Skin epidermis (tissue), 12 donors: ENCODE results near the gene CASTOR2.
"Not testable (repeated sequence)": the region's sequence is repeated elsewhere in the genome, so short reads cannot be mapped to it uniquely, and the experiment has no call there.

Experiments used
- H3K27ac ChIP-seq, 21 experiments: fragments of 200-600 bp; sonication (generic) in 11 of 21; one replicate each; pipeline ENCODE4 v1.5.0; 2020; ENCODE audit warnings: mild to moderate bottlenecking in 3 of 21, inconsistent platforms in 2 of 21, moderate library complexity in 2 of 21
- H3K4me3 ChIP-seq, 7 experiments: fragments of 200-600 bp; sonication (generic) in 2 of 7; one replicate each; pipeline ENCODE4 v1.5.0; 2020; ENCODE audit warnings: inconsistent platforms in 2 of 7, mild to moderate bottlenecking in 2 of 7, moderate library complexity in 1 of 7

The CASTOR2 gene

GRCh38 chr7:74993121-74993520 is 28.6 kb downstream of the CASTOR2 start:
- no peak overlapping the region for H3K4me3 ChIP-seq
- no peak overlapping the region for H3K27ac ChIP-seq

GRCh38 chr7:74994869-74995543 is 30.5 kb downstream of the CASTOR2 start:
- H3K4me3 ChIP-seq, H3K27ac ChIP-seq: not testable (repeated sequence)

GRCh38 chr7:74996361-74996760 is 31.9 kb downstream of the CASTOR2 start:
- not testable (repeated sequence) for H3K4me3 ChIP-seq, H3K27ac ChIP-seq

GRCh38 chr7:74997811-74998210 is 33.3 kb downstream of the CASTOR2 start:
- not testable (repeated sequence) for H3K27ac ChIP-seq

GRCh38 chr7:75001356-75001755 is 36.9 kb downstream of the CASTOR2 start:
- not testable (repeated sequence) for H3K27ac ChIP-seq, H3K4me3 ChIP-seq

More at GRCh38 chr7:74997811-74998210, 33.3 kb downstream of the CASTOR2 start:
- H3K4me3 ChIP-seq = not testable (repeated sequence)

- Histone ChIP-seq H3K4me3 (no peak overlapping the region), H3K27ac (no peak overlapping the region)
Measured at GRCh38 chr7:75010036-75010435, 45.5 kb downstream of the CASTOR2 start.

GRCh38 chr7:75017832-75018231 is 53.3 kb downstream of the CASTOR2 start:
- Histone ChIP-seq H3K27ac (no peak overlapping the region), H3K4me3 (no peak overlapping the region)

GRCh38 chr7:75018570-75019364 is 54.3 kb downstream of the CASTOR2 start:
- Histone ChIP-seq H3K27ac (no peak overlapping the region), H3K4me3 (no peak overlapping the region)

GRCh38 chr7:75019800-75020199 is 55.3 kb downstream of the CASTOR2 start:
- H3K4me3 ChIP-seq = no peak overlapping the region
- H3K27ac ChIP-seq = no peak overlapping the region

GRCh38 chr7:75024922-75025321 is 60.4 kb downstream of the CASTOR2 start:
- H3K4me3 ChIP-seq = no peak overlapping the region
- H3K27ac ChIP-seq = no peak overlapping the region

GRCh38 chr7:75028299-75028698 is 63.8 kb downstream of the CASTOR2 start:
- no peak overlapping the region for H3K4me3 ChIP-seq
- H3K27ac ChIP-seq = no peak overlapping the region

- H3K27ac ChIP-seq = no peak overlapping the region
- H3K4me3 ChIP-seq = no peak overlapping the region
Measured at GRCh38 chr7:75033064-75033463, 68.6 kb downstream of the CASTOR2 start.

GRCh38 chr7:75033826-75034225 is 69.3 kb downstream of the CASTOR2 start:
- Histone ChIP-seq H3K4me3 (no peak overlapping the region), H3K27ac (no peak overlapping the region)

- H3K4me3 ChIP-seq = no peak overlapping the region
- H3K27ac ChIP-seq = no peak overlapping the region
Measured at GRCh38 chr7:75038508-75038907, 74.0 kb downstream of the CASTOR2 start.

GRCh38 chr7:75039166-75039565 is 74.7 kb downstream of the CASTOR2 start:
- no peak overlapping the region for H3K27ac ChIP-seq

GRCh38 chr7:75039709-75040108 is 75.2 kb downstream of the CASTOR2 start:
- Histone ChIP-seq H3K27ac (no peak overlapping the region), H3K4me3 (no peak overlapping the region)

More at GRCh38 chr7:75039166-75039565, 74.7 kb downstream of the CASTOR2 start:
- no peak overlapping the region for H3K4me3 ChIP-seq

GRCh38 chr7:75040512-75040911 is 76.0 kb downstream of the CASTOR2 start:
- Histone ChIP-seq H3K4me3 (no peak overlapping the region), H3K27ac (no peak overlapping the region)

GRCh38 chr7:75042286-75042685 is 77.8 kb downstream of the CASTOR2 start:
- Histone ChIP-seq H3K27ac (peak overlapping the region in 4 of 21 experiments; percentile 26 to 61 (median 38)), H3K4me3 (no peak overlapping the region)

- Histone ChIP-seq H3K4me3 (no peak overlapping the region), H3K27ac (peak overlapping the region in 2 of 21 experiments; percentile 26 to 31)
Measured at GRCh38 chr7:75042831-75043703, 78.6 kb downstream of the CASTOR2 start.

- Histone ChIP-seq H3K27ac (no peak overlapping the region), H3K4me3 (no peak overlapping the region)
Measured at GRCh38 chr7:75045881-75046280, 81.4 kb downstream of the CASTOR2 start.
